BJ (cell line): ENCODE measurements around the gene EEF1G. TPM values are rescaled to one million over a fixed set of nuclear protein-coding genes. Genes with fewer than 3 reads are reported as not detected.

Experiments used
- CTCF ChIA-PET: fragments of 350-600 bp; formaldehyde crosslinking; extraction: SDS; loops from one replicate; lab custom pipeline; 2021; ENCODE audit warnings: antibody characterized with exemption, inconsistent platforms; lab: Yijun Ruan, JAX
- POLR2A ChIA-PET: fragments of 300-600 bp; sonication (Branson Sonifier 250); formaldehyde crosslinking; extraction: SDS; loops from one replicate; lab custom pipeline; 2021; ENCODE audit warnings: antibody characterized with exemption; lab: Charles Lee
- DNase-seq: peaks from one replicate; pipeline ENCODE4 v3.0.0-alpha.2; 2011; ENCODE audit warnings: low read depth
- H3K27me3 ChIP-seq: 2 replicates; pipeline ENCODE4 v1.6.0; 2011; ENCODE audit warnings: low read length; ENCODE audit not compliant: control insufficient read depth, insufficient read depth
- H3K36me3 ChIP-seq: 2 replicates; pipeline ENCODE4 v1.5.1; 2011; ENCODE audit warnings: low read length; ENCODE audit not compliant: control insufficient read depth, insufficient read depth
- H3K4me3 ChIP-seq: 2 replicates; pipeline ENCODE4 v1.5.1; 2011; ENCODE audit warnings: low read depth, mild to moderate bottlenecking, control low read depth, low read length
- CTCF ChIP-seq: IDR thresholded peaks from 2 replicates; pipeline ENCODE4 v1.5.1; 2011; ENCODE audit warnings: low read depth, mild to moderate bottlenecking, control low read depth, inconsistent platforms, low read length, moderate library complexity; ENCODE audit not compliant: insufficient read depth
- polyA plus RNA-seq: library from polyadenylated mRNA; depleted of rRNA; stranded (reverse); fragments of >200 nt; gene quantifications from 2 replicates; pipeline ENCODE4 v1.2.3, GENCODE V29; 2011

The EEF1G gene
- polyA plus RNA-seq, 1 experiment, result 2,459 TPM

DNA sequence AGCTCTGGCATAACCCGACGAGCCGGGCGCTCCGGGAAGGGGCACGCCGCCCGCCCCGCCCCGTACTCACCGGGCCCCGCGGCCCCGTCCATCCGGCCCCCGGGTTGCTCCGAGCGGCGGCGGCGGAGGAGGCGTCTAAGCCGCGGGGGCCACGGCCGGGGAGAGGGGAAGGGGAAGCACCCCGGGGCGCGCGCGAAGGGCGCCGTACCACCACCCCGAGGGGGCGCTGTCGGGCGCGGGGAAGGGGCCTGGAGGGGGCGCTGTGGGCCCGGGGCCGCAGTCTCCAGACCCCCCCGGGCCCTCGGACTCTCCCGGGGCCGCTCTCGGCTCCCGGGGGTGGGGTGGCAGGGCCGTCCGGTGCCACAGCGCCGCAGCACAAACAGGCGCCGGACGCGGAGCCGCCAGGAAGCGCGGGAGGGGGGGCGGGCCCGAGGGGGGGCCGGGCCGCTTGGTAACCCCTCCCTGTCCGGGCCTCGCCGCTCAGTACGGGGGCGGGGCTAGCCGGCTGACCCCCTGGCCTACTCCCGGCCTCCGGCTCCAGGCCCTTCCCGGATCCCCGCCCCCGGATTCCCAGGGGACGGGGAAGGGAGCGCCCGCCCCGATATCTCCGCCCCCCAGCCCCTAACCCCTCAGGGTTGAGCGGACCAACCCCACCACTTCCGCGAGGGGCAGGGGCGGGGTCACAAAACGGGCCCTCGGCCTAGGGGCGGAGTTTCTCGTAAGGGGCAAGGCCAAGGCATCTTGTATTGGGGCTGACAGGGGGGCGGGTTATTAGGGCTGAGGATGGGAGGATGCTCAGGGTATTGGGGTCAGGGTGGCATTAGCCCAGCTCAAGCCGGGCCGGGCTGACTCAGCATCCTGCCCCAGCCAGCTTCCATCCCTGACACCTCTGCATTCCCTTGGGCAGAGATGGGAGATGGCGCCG lies 38.9 kb upstream of the EEF1G start, which contains the start of the genes EML3 and ROM1:
TSS of gene EML3 (minus strand) at position 410 of the 925 bp plus-strand sequence. CDS start at position 92, 318 bp downstream.
TSS of gene ROM1 (plus strand) at position 892 of the 925 bp plus-strand sequence. CDS start at position 917, 25 bp downstream.
- Histone ChIP-seq H3K36me3 (peaks cover 15% of the 10 kb centered on the region), H3K4me3 (peak within 1 kb of the TSS; percentile 65), H3K27me3 (no peaks in the 10 kb centered on the region)
- TF ChIP-seq CTCF, result peak; percentile 70
- ChIA-PET POLR2A (interaction anchor here (0.7 kb wide), 1 partner anchor 52 kb away, joined by 4 read pairs; no protein-coding TSS in a partner anchor), CTCF (interaction anchor here (0.8 to 3.4 kb wide), 17 partner anchors 9 to 231 kb away, joined by 3 to 26 read pairs (median 4); partner anchors contain the start of genes B3GAT3, C11orf98, CSKMT and MTA2)
- no peak for DNase-seq

DNA sequence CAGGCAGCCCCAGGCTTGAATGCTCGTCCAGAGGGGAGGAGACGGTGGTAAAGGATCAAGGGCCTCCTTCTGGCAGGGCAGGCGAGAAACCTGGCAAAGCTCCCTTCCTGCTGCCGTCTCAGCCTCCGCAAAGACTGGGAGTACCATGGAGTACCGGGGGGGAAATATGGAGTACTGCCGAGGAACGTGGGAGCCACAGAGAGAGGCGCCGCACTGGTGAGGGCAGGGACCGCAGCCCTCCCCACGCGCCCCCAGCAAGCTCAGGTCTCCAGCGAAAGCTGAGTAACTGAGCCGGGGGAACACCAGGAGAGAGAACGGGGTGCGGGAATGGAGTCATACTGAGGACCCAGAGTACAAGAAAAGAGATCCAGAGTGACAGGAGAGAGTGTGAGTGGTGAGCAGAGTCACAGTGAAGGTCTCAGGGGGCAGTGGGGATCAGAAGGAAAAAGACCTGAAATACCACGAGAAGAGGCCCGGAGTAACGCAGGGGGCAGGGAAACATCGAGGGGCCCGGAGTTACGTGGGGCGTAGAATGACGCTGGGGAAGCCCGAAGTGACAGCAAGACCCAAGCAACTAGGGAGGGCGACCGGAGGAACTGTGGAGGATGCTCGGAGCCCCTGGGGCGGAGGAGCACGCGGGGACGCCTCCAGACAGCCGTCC lies 38.1 kb upstream of the EEF1G start:
- DNase-seq, result no peak
- Histone ChIP-seq H3K36me3 (peaks cover 13% of the 10 kb centered on the region), H3K27me3 (no peaks in the 10 kb centered on the region), H3K4me3 (peak overlapping the region; percentile 65)
- ChIA-PET POLR2A (interaction anchor here (0.7 to 1.4 kb wide), 2 partner anchors 10 to 53 kb away, joined by 3 to 4 read pairs; partner anchors contain the start of gene MTA2), CTCF (interaction anchor here (0.7 to 3.4 kb wide), 18 partner anchors 9 to 281 kb away, joined by 3 to 26 read pairs (median 4); partner anchors contain the start of genes B3GAT3, C11orf98, CSKMT and MTA2)
- TF ChIP-seq CTCF, result 0 out of 2 replicates have a peak, but pooled peaks have one; percentile 22

DNA sequence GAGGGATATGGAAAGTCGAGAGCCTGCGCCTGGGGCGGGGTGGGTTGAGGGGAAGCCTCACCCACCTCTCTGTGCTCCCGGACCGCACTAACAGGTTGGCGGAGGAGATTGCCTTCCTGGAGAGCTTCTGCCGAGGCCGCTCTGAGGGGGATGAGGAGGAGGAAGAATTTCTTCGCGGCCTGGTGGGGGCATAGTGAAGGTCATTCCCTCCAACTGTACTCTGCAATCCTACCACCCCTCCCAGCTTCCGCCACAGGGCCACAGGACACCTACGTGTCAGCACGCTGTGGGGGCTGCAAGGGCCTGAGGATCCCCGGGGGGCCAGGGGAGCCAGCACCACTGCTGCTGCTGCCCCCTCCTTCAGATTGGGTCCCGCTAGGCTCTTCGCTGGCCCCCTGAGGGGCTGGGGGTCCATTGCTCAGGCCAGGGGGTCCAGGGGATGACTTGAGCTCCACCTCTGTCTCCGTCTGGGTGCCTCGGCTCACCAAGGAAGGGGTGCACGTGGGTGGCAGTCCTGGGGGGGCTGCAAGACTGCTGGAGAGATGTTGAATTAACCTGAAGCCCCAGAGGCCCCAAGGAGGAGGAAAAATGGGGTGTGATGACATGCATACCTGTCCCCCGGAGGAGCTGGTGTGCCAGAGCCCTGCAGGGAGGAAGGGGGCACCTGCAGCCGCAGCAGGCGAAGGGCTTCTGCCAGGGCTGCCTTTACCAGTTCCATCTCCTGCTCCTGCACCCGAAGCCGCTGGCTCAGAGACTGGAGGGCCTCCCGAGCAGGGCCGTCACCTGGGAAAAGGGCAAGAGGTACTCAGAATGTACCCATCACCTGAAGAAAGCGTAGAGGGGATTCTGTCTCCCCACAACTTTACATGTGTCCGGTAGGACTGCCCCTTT lies 37.4 kb upstream of the EEF1G start:
- ChIA-PET POLR2A (interaction anchor here (1.4 kb wide), 1 partner anchor 10 kb away, joined by 3 read pairs; the partner anchor contains the start of gene MTA2), CTCF (interaction anchor here (0.7 to 3.4 kb wide), 17 partner anchors 8 to 282 kb away, joined by 3 to 26 read pairs (median 4); partner anchors contain the start of genes B3GAT3, C11orf98, CSKMT and MTA2)
- TF ChIP-seq CTCF, result no peak
- peak overlapping the region; percentile 65 for H3K4me3 ChIP-seq
- no peak for DNase-seq
- peaks cover 13% of the 10 kb centered on the region for H3K36me3 ChIP-seq
- H3K27me3 ChIP-seq, result no peaks in the 10 kb centered on the region

GRCh38 chr11:62610403-62610802 lies 36.7 kb upstream of the EEF1G start:
- TF ChIP-seq CTCF, result no peak
- Histone ChIP-seq H3K4me3 (no peak overlapping the region), H3K27me3 (no peaks in the 10 kb centered on the region), H3K36me3 (peaks cover 17% of the 10 kb centered on the region)
- POLR2A ChIA-PET, result no interaction called here
- DNase-seq, result no peak
- CTCF ChIA-PET, result interaction anchor here (1.8 to 3.4 kb wide), 3 partner anchors 11 to 16 kb away, joined by 8 to 26 read pairs (median 14); partner anchors contain the start of gene B3GAT3
